Caco-2 (cell line): ENCODE data around the gene TTC8. TPM values are rescaled to one million over a fixed set of nuclear protein-coding genes. Genes with fewer than 3 reads are reported as not detected.

ENCODE experiments used
- BruUV-seq: library from RNA; stranded (reverse); fragments of 400-500 nt; replicated peaks from 2 replicates; lab custom pipeline; 2021; lab: Mats Ljungman, UMichigan
- CTCF ChIA-PET: fragments of 300-600 bp; sonication (Branson Sonifier 250); formaldehyde crosslinking; loops from one replicate; lab custom pipeline; 2022; ENCODE audit warnings: antibody characterized with exemption; lab: Charles Lee
- POLR2A ChIA-PET: fragments of 300-600 bp; sonication (Branson Sonifier 250); formaldehyde crosslinking; loops from one replicate; lab custom pipeline; 2022; ENCODE audit warnings: antibody characterized with exemption; lab: Charles Lee
- DNase-seq, 2 experiments: peaks; one replicate each; pipeline versions ENCODE4 v3.0.0 to v3.0.0-alpha.2; 2020 to 2022
- H3K27me3 ChIP-seq: replicated peaks from 2 replicates; pipeline ENCODE4 v1.6.0; 2011; ENCODE audit warnings: low read length; ENCODE audit not compliant: control insufficient read depth, insufficient read depth
- H3K36me3 ChIP-seq: 2 replicates; pipeline ENCODE4 v1.5.1; 2011; ENCODE audit warnings: low read length; ENCODE audit not compliant: control insufficient read depth, insufficient read depth
- H3K4me1 ChIP-seq: fragments of 250-450 bp; sonication (Bioruptor Pico); 2 replicates; pipeline ENCODE4 v1.5.1; 2020; ENCODE audit warnings: mild to moderate bottlenecking
- H3K4me3 ChIP-seq: 2 replicates; pipeline ENCODE4 v1.5.1; 2011; ENCODE audit warnings: low read depth, mild to moderate bottlenecking, control low read depth, low read length
- H3K9me3 ChIP-seq: fragments of 250-450 bp; sonication (Bioruptor Pico); 2 replicates; pipeline ENCODE4 v1.5.1; 2020; ENCODE audit warnings: mild to moderate bottlenecking, moderate library complexity
- H3K27ac Mint-ChIP-seq: one replicate; pipeline ENCODE4 v1.8.0; 2022; ENCODE audit warnings: mixed read lengths; ENCODE audit not compliant: unreplicated experiment
- H3K27me3 Mint-ChIP-seq: one replicate; pipeline ENCODE4 v1.8.0; 2022; ENCODE audit warnings: mixed read lengths; ENCODE audit not compliant: insufficient read depth, unreplicated experiment
- H3K36me3 Mint-ChIP-seq: one replicate; pipeline ENCODE4 v1.8.0; 2022; ENCODE audit warnings: mild to moderate bottlenecking, mixed read lengths; ENCODE audit not compliant: insufficient read depth, unreplicated experiment
- H3K4me1 Mint-ChIP-seq: one replicate; pipeline ENCODE4 v1.8.0; 2022; ENCODE audit warnings: low read depth, mixed read lengths; ENCODE audit not compliant: unreplicated experiment
- H3K4me3 Mint-ChIP-seq: one replicate; pipeline ENCODE4 v1.8.0; 2022; ENCODE audit warnings: mild to moderate bottlenecking, moderate library complexity, mixed read lengths; ENCODE audit not compliant: unreplicated experiment
- H3K9me3 Mint-ChIP-seq: one replicate; pipeline ENCODE4 v1.8.0; 2022; ENCODE audit warnings: mixed read lengths; ENCODE audit not compliant: unreplicated experiment
- intact Hi-C: fragments of 100-400 bp; cut with micrococcal nuclease; formaldehyde crosslinking; loops from one replicate; pipeline ENCODE4 v1.10.0; 2022; ENCODE audit not compliant: unreplicated experiment
- total RNA-seq: library from RNA; stranded (reverse); gene quantifications from 2 replicates; pipeline ENCODE4 v1.2.3, GENCODE V29; 2022
- TF ChIP-seq, protein P1 (sequence below), 2 experiments: fragments of 200-600 bp in 1 of 2; IDR thresholded peaks; 1 replicate in 1 of 2; 2 replicates in 1 of 2; pipeline versions ENCODE4 v1.5.1 to v1.8.0; 2011 to 2022; ENCODE audit warnings: antibody characterized with exemption in 1 of 2, control low read depth in 1 of 2, inconsistent platforms in 1 of 2, low read depth in 1 of 2, low read length in 1 of 2, mild to moderate bottlenecking in 1 of 2, moderate library complexity in 1 of 2; ENCODE audit not compliant: insufficient read depth in 1 of 2, severe bottlenecking in 1 of 2, unreplicated experiment in 1 of 2

TTC8 gene
- total RNA-seq, 1 experiment from 2014 or later: 13.6 TPM

DNA sequence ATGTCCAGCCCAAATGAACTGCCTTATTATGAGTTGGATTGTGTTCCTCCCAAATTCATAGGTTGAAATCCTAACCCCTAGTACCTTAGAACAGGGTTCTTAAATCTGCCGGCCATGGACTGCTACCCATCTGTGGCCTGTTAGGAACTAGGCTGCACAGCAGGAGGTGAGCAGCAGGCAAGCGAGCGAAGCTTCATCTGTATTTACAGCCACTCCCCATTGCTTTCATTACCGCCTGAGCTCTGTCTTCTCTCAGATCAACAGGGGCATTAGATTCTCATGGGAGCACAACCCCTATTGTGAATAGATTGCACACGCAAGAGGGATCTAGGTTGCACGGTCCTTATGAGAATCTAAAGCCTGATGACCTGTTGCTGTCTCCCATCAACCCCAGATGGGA, 21.9 kb upstream of the TTC8 start:
- Mint-ChIP-seq H3K27ac (no peak overlapping the region), H3K36me3 (no peaks in the 10 kb centered on the region), H3K4me1 (no peaks in the 10 kb centered on the region), H3K9me3 (no peaks in the 10 kb centered on the region), H3K27me3 (peaks cover 7% of the 10 kb centered on the region), H3K4me3 (no peak overlapping the region)
- TF ChIP-seq, protein P1, sequence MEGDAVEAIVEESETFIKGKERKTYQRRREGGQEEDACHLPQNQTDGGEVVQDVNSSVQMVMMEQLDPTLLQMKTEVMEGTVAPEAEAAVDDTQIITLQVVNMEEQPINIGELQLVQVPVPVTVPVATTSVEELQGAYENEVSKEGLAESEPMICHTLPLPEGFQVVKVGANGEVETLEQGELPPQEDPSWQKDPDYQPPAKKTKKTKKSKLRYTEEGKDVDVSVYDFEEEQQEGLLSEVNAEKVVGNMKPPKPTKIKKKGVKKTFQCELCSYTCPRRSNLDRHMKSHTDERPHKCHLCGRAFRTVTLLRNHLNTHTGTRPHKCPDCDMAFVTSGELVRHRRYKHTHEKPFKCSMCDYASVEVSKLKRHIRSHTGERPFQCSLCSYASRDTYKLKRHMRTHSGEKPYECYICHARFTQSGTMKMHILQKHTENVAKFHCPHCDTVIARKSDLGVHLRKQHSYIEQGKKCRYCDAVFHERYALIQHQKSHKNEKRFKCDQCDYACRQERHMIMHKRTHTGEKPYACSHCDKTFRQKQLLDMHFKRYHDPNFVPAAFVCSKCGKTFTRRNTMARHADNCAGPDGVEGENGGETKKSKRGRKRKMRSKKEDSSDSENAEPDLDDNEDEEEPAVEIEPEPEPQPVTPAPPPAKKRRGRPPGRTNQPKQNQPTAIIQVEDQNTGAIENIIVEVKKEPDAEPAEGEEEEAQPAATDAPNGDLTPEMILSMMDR (IDR thresholded peaks at IDR 0.05; ENCODE audit: insufficient read depth in 1 of 2, low read depth in 1 of 2, low read length in 1 of 2, severe bottlenecking in 1 of 2, unreplicated experiment in 1 of 2): no peak
- no TSS peak for BruUV-seq
- Histone ChIP-seq H3K9me3 (0 out of 2 replicates have a peak, but pooled peaks cover 4% of the 10 kb centered on the region), H3K27me3 (no peaks in the 10 kb centered on the region; the same call in 1 of the 2 replicates), H3K36me3 (no peaks in the 10 kb centered on the region), H3K4me3 (no peak overlapping the region), H3K4me1 (no peaks in the 10 kb centered on the region)
- intact Hi-C loops: no loop called here
- ChIA-PET CTCF (interaction anchor here (0.6 kb wide), 1 partner anchor 1091 kb away, joined by 3 read pairs; no protein-coding TSS in a partner anchor), POLR2A (no interaction called here)
- DNase-seq: no peak

DNA sequence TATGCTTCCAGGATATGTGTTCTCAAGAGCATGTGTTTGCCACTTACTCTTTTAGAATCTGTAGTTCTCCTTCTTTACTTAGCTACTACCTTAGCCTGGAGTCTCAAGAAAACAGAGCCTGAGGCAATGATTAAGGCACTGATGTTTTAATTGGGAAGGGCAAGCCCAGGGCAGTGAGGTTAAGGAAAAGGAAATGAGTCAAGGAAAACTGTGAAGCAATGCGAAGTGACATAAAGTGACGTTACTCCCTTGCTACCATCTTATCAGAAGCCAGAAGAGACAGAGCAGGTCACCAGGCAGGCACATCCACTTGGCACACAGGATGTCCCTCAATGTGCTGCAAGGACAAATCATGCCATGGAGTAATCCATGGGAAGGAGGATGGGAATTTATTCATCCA, 20.4 kb upstream of the TTC8 start:
- H3K27ac Mint-ChIP-seq: no peak overlapping the region
- no peaks in the 10 kb centered on the region for H3K36me3 Mint-ChIP-seq
- no peaks in the 10 kb centered on the region for H3K36me3 ChIP-seq
- no peaks in the 10 kb centered on the region; the same call in 1 of the 2 replicates for H3K27me3 ChIP-seq
- ChIA-PET CTCF (no interaction called here), POLR2A (no interaction called here)
- no peak overlapping the region for H3K4me3 Mint-ChIP-seq
- H3K4me1 ChIP-seq: no peaks in the 10 kb centered on the region
- intact Hi-C loops: no loop called here
- no peaks in the 10 kb centered on the region for H3K9me3 Mint-ChIP-seq
- no TSS peak for BruUV-seq
- H3K27me3 Mint-ChIP-seq: peaks cover 4% of the 10 kb centered on the region
- H3K9me3 ChIP-seq: 0 out of 2 replicates have a peak, but pooled peaks cover 4% of the 10 kb centered on the region
- DNase-seq: no peak
- no peaks in the 10 kb centered on the region for H3K4me1 Mint-ChIP-seq
- no peak overlapping the region for H3K4me3 ChIP-seq
- TF ChIP-seq, protein P1 (IDR thresholded peaks at IDR 0.05; ENCODE audit: insufficient read depth in 1 of 2, low read depth in 1 of 2, low read length in 1 of 2, severe bottlenecking in 1 of 2, unreplicated experiment in 1 of 2): no peak

DNA sequence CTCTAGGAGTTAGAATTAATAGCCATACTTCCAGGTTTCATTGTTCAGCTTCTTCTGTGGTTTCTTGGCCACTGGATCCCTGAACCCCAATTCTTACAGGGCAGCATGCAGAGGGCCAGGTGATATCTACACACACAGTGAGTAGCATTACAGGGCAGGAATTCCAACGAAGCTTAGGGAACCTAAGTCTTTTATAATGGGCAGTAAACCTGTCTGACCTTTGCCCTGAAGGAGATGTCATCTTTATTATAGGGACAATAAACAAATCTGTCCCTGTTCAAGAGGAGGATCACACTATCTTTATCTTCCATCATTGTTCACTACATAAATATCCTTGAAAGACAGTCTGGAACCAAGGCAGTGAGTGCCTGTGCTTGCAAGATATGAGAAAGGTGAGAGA, 20.0 kb upstream of the TTC8 start:
- no peak overlapping the region for H3K4me3 ChIP-seq
- no peaks in the 10 kb centered on the region; the same call in 1 of the 2 replicates for H3K27me3 ChIP-seq
- no peak overlapping the region for H3K27ac Mint-ChIP-seq
- H3K36me3 Mint-ChIP-seq: no peaks in the 10 kb centered on the region
- H3K27me3 Mint-ChIP-seq: peaks cover 4% of the 10 kb centered on the region
- CTCF ChIA-PET: no interaction called here
- no peak for DNase-seq
- no peaks in the 10 kb centered on the region for H3K9me3 Mint-ChIP-seq
- no peaks in the 10 kb centered on the region for H3K36me3 ChIP-seq
- no peaks in the 10 kb centered on the region for H3K4me1 Mint-ChIP-seq
- TF ChIP-seq, protein P1 (IDR thresholded peaks at IDR 0.05; ENCODE audit: insufficient read depth in 1 of 2, low read depth in 1 of 2, low read length in 1 of 2, severe bottlenecking in 1 of 2, unreplicated experiment in 1 of 2): no peak
- peaks cover 4% of the 10 kb centered on the region; the same call in 1 of the 2 replicates for H3K9me3 ChIP-seq
- H3K4me3 Mint-ChIP-seq: no peak overlapping the region
- no TSS peak for BruUV-seq
- intact Hi-C loops: no loop called here
- H3K4me1 ChIP-seq: no peaks in the 10 kb centered on the region
- POLR2A ChIA-PET: no interaction called here
